CD14-positive monocyte (primary cell): ENCODE data around the gene HES7. TPM values are rescaled to one million over a fixed set of nuclear protein-coding genes. Genes with fewer than 3 reads are reported as not detected.

Experiments
- DNase-seq, 3 donors: peaks; one replicate each; pipeline ENCODE4 v3.0.0-alpha.2; 2011 to 2022
- H2AFZ ChIP-seq: 2 replicates; pipeline ENCODE4 v1.6.0; 2012; ENCODE audit warnings: mild to moderate bottlenecking, low read depth, low read length, inconsistent platforms; ENCODE audit not compliant: insufficient read depth, poor library complexity, severe bottlenecking
- H3K27ac ChIP-seq, 2 donors: 1 replicate in 1 of 2; 2 replicates in 1 of 2; pipeline ENCODE4 v1.5.1; 2012 to 2013; ENCODE audit warnings: low read length in 2 of 2, control low read depth in 1 of 2, inconsistent platforms in 1 of 2, low read depth in 1 of 2, mild to moderate bottlenecking in 1 of 2
- H3K27me3 ChIP-seq, 2 donors: one replicate each; pipeline versions ENCODE4 v1.6.0 to v1.6.1; 2011 to 2013; ENCODE audit warnings: low read length in 2 of 2; ENCODE audit not compliant: control insufficient read depth in 2 of 2, insufficient read depth in 2 of 2
- H3K36me3 ChIP-seq, 2 donors: replicated peaks in 1 of 2; 1 replicate in 1 of 2; 2 replicates in 1 of 2; pipeline versions ENCODE4 v1.5.1 to v1.6.1; 2012 to 2013; ENCODE audit warnings: low read length in 2 of 2, control low read depth in 1 of 2, inconsistent platforms in 1 of 2, mild to moderate bottlenecking in 1 of 2; ENCODE audit not compliant: insufficient read depth in 2 of 2, control insufficient read depth in 1 of 2
- H3K4me1 ChIP-seq, 2 donors: 1 replicate in 1 of 2; 2 replicates in 1 of 2; pipeline versions ENCODE4 v1.5.1 to v1.6.1; 2012 to 2013; ENCODE audit warnings: low read length in 2 of 2, control low read depth in 1 of 2, inconsistent platforms in 1 of 2, mild to moderate bottlenecking in 1 of 2, moderate library complexity in 1 of 2; ENCODE audit not compliant: insufficient read depth in 2 of 2, control insufficient read depth in 1 of 2
- H3K4me2 ChIP-seq: replicated peaks from 2 replicates; pipeline ENCODE3; 2012; ENCODE audit warnings: low read length, moderate library complexity, mild to moderate bottlenecking; ENCODE audit not compliant: poor library complexity, severe bottlenecking; ENCODE audit errors: extremely low read depth
- H3K4me3 ChIP-seq, 3 experiments: fragments of 200-600 bp in 1 of 3; sonication (generic) in 1 of 3; replicated peaks in 1 of 3; 1 replicate in 2 of 3; 2 replicates in 1 of 3; pipeline ENCODE4 v1.5.1; 2011 to 2013; ENCODE audit warnings: low read length in 3 of 3, mild to moderate bottlenecking in 3 of 3, control low read depth in 2 of 3, low read depth in 2 of 3, inconsistent platforms in 1 of 3, moderate library complexity in 1 of 3
- H3K79me2 ChIP-seq: 2 replicates; pipeline ENCODE4 v1.6.0; 2012; ENCODE audit warnings: mild to moderate bottlenecking, control low read depth, inconsistent platforms, low read length, moderate library complexity; ENCODE audit not compliant: insufficient read depth
- H3K9ac ChIP-seq: 2 replicates; pipeline ENCODE4 v1.6.0; 2017; ENCODE audit warnings: low read length, mild to moderate bottlenecking; ENCODE audit not compliant: insufficient read depth, poor library complexity, severe bottlenecking
- H3K9me3 ChIP-seq, 2 donors: replicated peaks in 1 of 2; 1 replicate in 1 of 2; 2 replicates in 1 of 2; pipeline versions ENCODE4 v1.5.1 to v1.6.1; 2012 to 2013; ENCODE audit warnings: low read length in 2 of 2, control low read depth in 1 of 2; ENCODE audit not compliant: control insufficient read depth in 1 of 2, insufficient read depth in 1 of 2
- H4K20me1 ChIP-seq: 2 replicates; pipeline ENCODE4 v1.6.0; 2012; ENCODE audit warnings: mild to moderate bottlenecking, low read length, control low read depth, moderate library complexity; ENCODE audit not compliant: insufficient read depth
- H3K27ac Mint-ChIP-seq, 7 donors: one replicate each; pipeline ENCODE4 v1.8.0; 2020; ENCODE audit warnings: mild to moderate bottlenecking in 7 of 7, mixed read lengths in 7 of 7, moderate library complexity in 6 of 7, inconsistent platforms in 2 of 7
- H3K27me3 Mint-ChIP-seq, 3 donors: one replicate each; pipeline ENCODE4 v1.8.0; 2021 to 2022; ENCODE audit warnings: low read depth in 3 of 3, mild to moderate bottlenecking in 3 of 3, mixed read lengths in 3 of 3, moderate library complexity in 3 of 3, inconsistent platforms in 1 of 3
- H3K36me3 Mint-ChIP-seq, 2 donors: one replicate each; pipeline ENCODE4 v1.8.0; 2020; ENCODE audit warnings: mixed read lengths in 2 of 2, inconsistent platforms in 1 of 2, mild to moderate bottlenecking in 1 of 2
- H3K4me1 Mint-ChIP-seq: one replicate; pipeline ENCODE4 v1.8.0; 2020; ENCODE audit warnings: mild to moderate bottlenecking, mixed read lengths
- H3K4me3 Mint-ChIP-seq, 2 donors: one replicate each; pipeline ENCODE4 v1.8.0; 2020; ENCODE audit warnings: mild to moderate bottlenecking in 2 of 2, mixed read lengths in 2 of 2, moderate library complexity in 1 of 2
- H3K9me3 Mint-ChIP-seq, 7 donors: one replicate each; pipeline ENCODE4 v1.8.0; 2020 to 2022; ENCODE audit warnings: mixed read lengths in 7 of 7, mild to moderate bottlenecking in 6 of 7, moderate library complexity in 6 of 7, inconsistent platforms in 2 of 7
- CTCF ChIP-seq: fragments of 200-600 bp; IDR thresholded peaks from one replicate; pipeline ENCODE4 v1.8.0; 2022; ENCODE audit warnings: antibody characterized with exemption, mild to moderate bottlenecking
- WGBS: methylation state at CpG from one replicate; pipeline ENCODE4 v1.1.5; 2013; ENCODE audit warnings: missing lambda C conversion rate; ENCODE audit not compliant: insufficient coverage; 5-methylcytosine and 5-hydroxymethylcytosine counted together
- intact Hi-C, 2 donors: fragments of 100-400 bp; cut with micrococcal nuclease; formaldehyde crosslinking; loops; one replicate each; pipeline versions ENCODE4 v1.15.0 to v1.15.1; 2023
- polyA plus RNA-seq, 3 donors: library from polyadenylated mRNA; depleted of rRNA in 1 of 3; unstranded in 2 of 3; stranded (reverse) in 1 of 3; fragments of 300-500 nt in 2 of 3; fragments of >200 nt in 1 of 3; fragmentation: Illumina TruSeq in 2 of 3; gene quantifications; 1 replicate in 2 of 3; 2 replicates in 1 of 3; pipeline ENCODE4 v1.2.3, GENCODE V29; 2012 to 2021

The HES7 gene
- polyA plus RNA-seq, 3 donors, result not detected

- DNase-seq, result no peak
- Histone ChIP-seq H3K27ac (no peak overlapping the region), H3K4me3 (no peak overlapping the region), H3K9me3 (no peaks in the 10 kb centered on the region), H3K36me3 (no peaks in the 10 kb centered on the region), H4K20me1 (no peaks in the 10 kb centered on the region), H3K4me2 (no peak overlapping the region), H3K4me1 (no peaks in the 10 kb centered on the region), H3K27me3 (no peaks in the 10 kb centered on the region), H3K79me2 (no peaks in the 10 kb centered on the region), H3K9ac (no peak overlapping the region), H2AFZ (no peak overlapping the region)
- Mint-ChIP-seq H3K36me3 (no peaks in the 10 kb centered on the region), H3K4me3 (no peak overlapping the region), H3K27me3 (peaks cover 1 to 9% (median 9%) of the 10 kb centered on the region in 3 donors), H3K27ac (no peak overlapping the region), H3K4me1 (peaks cover 6% of the 10 kb centered on the region), H3K9me3 (no peaks in the 10 kb centered on the region)
- WGBS, result no CpG with 5 or more reads among the region's 2 CpGs
- TF ChIP-seq CTCF, result no peak
- intact Hi-C loops, result loop anchor here in 1 of 2 donors (5.0 kb wide), 1 partner anchor 33 kb away; no protein-coding TSS in a partner anchor
Observed at GRCh38 chr17:8100763-8101162, 23.1 kb downstream of the HES7 start.

- no peak overlapping the region for H3K4me3 Mint-ChIP-seq
- H3K36me3 Mint-ChIP-seq, result no peaks in the 10 kb centered on the region
- Histone ChIP-seq H3K4me2 (no peak overlapping the region), H3K9me3 (no peaks in the 10 kb centered on the region), H3K4me3 (no peak overlapping the region), H3K36me3 (no peaks in the 10 kb centered on the region), H3K27me3 (peaks cover 0 to 1% of the 10 kb centered on the region in 2 donors), H4K20me1 (no peaks in the 10 kb centered on the region), H3K4me1 (no peaks in the 10 kb centered on the region), H2AFZ (no peak overlapping the region), H3K9ac (no peak overlapping the region), H3K27ac (no peak overlapping the region), H3K79me2 (no peaks in the 10 kb centered on the region)
- no peaks in the 10 kb centered on the region for H3K9me3 Mint-ChIP-seq
- peaks cover 6% of the 10 kb centered on the region for H3K4me1 Mint-ChIP-seq
- TF ChIP-seq CTCF, result no peak
- intact Hi-C loops, result loop anchor here in 1 of 2 donors (5.0 kb wide), 1 partner anchor 33 kb away; no protein-coding TSS in a partner anchor
- no peak for DNase-seq
- WGBS, result 19% methylated on average over 2 of the region's 2 CpGs
- peaks cover 4 to 14% (median 10%) of the 10 kb centered on the region in 3 donors for H3K27me3 Mint-ChIP-seq
- H3K27ac Mint-ChIP-seq, result no peak overlapping the region
Observed at GRCh38 chr17:8100111-8100510, 23.8 kb downstream of the HES7 start.
